A549 treated with ZK216348 at 1 μM for 4 hours (cell line): Measurements from ENCODE around the gene OR8K5. TPM values are rescaled to one million over a fixed set of nuclear protein-coding genes. Genes with fewer than 3 reads are reported as not detected.

Experiments
- total RNA-seq: library from RNA; stranded (reverse); fragments of 200-300 nt; extraction: Qiagen RNA extraction; gene quantifications from 5 replicates; pipeline ENCODE4 v1.2.3, GENCODE V29; 2022; ENCODE audit warnings: low read depth

OR8K5 gene
- total RNA-seq, result not detected in 5 replicates

GRCh38 chr11:56160217-56160616 lies at the start of gene OR8K5:
TSS of gene OR8K5 (minus strand) at chr11:56160317. CDS start at chr11:56160317, 0 bp downstream.

GRCh38 chr11:56176318-56176717 lies 16.2 kb upstream of the OR8K5 start, which contains the start of gene OR5J2:
TSS of gene OR5J2 (plus strand) at chr11:56176618. CDS start at chr11:56176618, 0 bp downstream.

GRCh38 chr11:56140151-56140661 lies 19.9 kb downstream of the OR8K5 start, which contains the start of gene OR8J3:
TSS of gene OR8J3 (minus strand) at chr11:56140201. CDS start at chr11:56137718, 2,483 bp downstream.

GRCh38 chr11:56122073-56122472 lies 38.0 kb downstream of the OR8K5 start, which contains the start of gene OR8H3:
TSS of gene OR8H3 (plus strand) at chr11:56122373. CDS start at chr11:56122373, 0 bp downstream.

Other genes with a start within 250 kb of the OR8K5 start
- gene OR5W2, start 245.7 kb downstream of the OR8K5 start, total RNA-seq, result not detected in 5 replicates
- not detected in 5 replicates for gene OR5I1, start 223.9 kb downstream of the OR8K5 start, total RNA-seq
- gene OR10AG1, start 190.4 kb downstream of the OR8K5 start, total RNA-seq, result not detected in 5 replicates
- gene OR5F1, start 165.7 kb downstream of the OR8K5 start, total RNA-seq, result not detected in 5 replicates
- not detected in 5 replicates for gene OR5AS1, start 132.7 kb downstream of the OR8K5 start, total RNA-seq
- gene OR8I2, start 67.0 kb downstream of the OR8K5 start, total RNA-seq, result not detected in 5 replicates
- gene OR8H2, start 56.6 kb downstream of the OR8K5 start, total RNA-seq, result not detected in 5 replicates
- gene OR8H3, start 37.9 kb downstream of the OR8K5 start, total RNA-seq, result not detected in 5 replicates
- gene OR8J3, start 20.1 kb downstream of the OR8K5 start, total RNA-seq, result not detected in 5 replicates
- not detected in 5 replicates for gene OR5J2, start 16.3 kb upstream of the OR8K5 start, total RNA-seq
- not detected in 5 replicates for gene OR5T2, start 73.9 kb upstream of the OR8K5 start, total RNA-seq
- gene OR5T3, start 91.9 kb upstream of the OR8K5 start, total RNA-seq, result not detected in 5 replicates
- gene OR5T1, start 113.8 kb upstream of the OR8K5 start, total RNA-seq, result not detected in 5 replicates
- gene OR8H1, start 131.9 kb upstream of the OR8K5 start, total RNA-seq, result not detected in 5 replicates
- gene OR8K3, start 154.8 kb upstream of the OR8K5 start, total RNA-seq, result not detected in 5 replicates
- gene OR8K1, start 185.7 kb upstream of the OR8K5 start, total RNA-seq, result not detected in 5 replicates
- not detected in 5 replicates for gene OR8J1, start 194.0 kb upstream of the OR8K5 start, total RNA-seq
- gene OR8U1, start 215.3 kb upstream of the OR8K5 start, total RNA-seq, result not detected in 5 replicates